ENCODE measurements around the gene RHOH. TPM values are rescaled to one million over a fixed set of nuclear protein-coding genes. Genes with fewer than 3 reads are reported as not detected.

The RHOH gene
- total RNA-seq, 2 donors from 2014 or later: 1.3 to 1.9 TPM

DNA sequence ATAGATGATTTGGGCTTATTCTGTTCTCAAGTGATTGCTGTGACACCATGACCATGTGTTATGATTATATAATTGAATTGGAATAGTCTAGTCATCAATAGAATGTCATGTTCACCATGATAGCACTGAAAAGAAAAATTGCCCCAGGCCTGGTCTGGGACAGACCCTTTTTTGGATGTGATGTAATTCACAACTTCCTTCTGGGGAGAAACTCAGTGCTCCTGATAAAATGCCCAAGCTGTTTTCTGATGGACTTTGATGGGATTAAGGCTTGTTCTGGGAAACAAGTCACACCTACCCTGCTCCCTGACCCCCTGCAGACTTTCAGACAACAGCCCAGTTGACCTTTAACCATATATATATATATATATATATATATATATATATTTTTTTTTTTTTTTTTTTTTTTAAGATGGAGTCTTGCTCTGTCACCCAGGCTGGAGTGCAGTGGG lies 65.3 kb downstream of the RHOH start:
- H3K4me3 ChIP-seq: no peak overlapping the region
- no peak overlapping the region for H3K27ac ChIP-seq
- no peaks in the 10 kb centered on the region for H3K4me1 ChIP-seq (replicated peaks)
- no peak for TF ChIP-seq POLR2AphosphoS5 (IDR thresholded peaks at IDR 0.05)
- TF ChIP-seq, protein P1, sequence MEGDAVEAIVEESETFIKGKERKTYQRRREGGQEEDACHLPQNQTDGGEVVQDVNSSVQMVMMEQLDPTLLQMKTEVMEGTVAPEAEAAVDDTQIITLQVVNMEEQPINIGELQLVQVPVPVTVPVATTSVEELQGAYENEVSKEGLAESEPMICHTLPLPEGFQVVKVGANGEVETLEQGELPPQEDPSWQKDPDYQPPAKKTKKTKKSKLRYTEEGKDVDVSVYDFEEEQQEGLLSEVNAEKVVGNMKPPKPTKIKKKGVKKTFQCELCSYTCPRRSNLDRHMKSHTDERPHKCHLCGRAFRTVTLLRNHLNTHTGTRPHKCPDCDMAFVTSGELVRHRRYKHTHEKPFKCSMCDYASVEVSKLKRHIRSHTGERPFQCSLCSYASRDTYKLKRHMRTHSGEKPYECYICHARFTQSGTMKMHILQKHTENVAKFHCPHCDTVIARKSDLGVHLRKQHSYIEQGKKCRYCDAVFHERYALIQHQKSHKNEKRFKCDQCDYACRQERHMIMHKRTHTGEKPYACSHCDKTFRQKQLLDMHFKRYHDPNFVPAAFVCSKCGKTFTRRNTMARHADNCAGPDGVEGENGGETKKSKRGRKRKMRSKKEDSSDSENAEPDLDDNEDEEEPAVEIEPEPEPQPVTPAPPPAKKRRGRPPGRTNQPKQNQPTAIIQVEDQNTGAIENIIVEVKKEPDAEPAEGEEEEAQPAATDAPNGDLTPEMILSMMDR (IDR thresholded peaks at IDR 0.05): no peak
- no peak for TF ChIP-seq POLR2A (IDR thresholded peaks at IDR 0.05)
- no peaks in the 10 kb centered on the region for H3K9me3 ChIP-seq
- intact Hi-C loops (cut with DNase I): no loop called here
- DNase-seq (ENCODE audit: low spot score): no peak
- H3K27me3 ChIP-seq (replicated peaks; ENCODE audit: insufficient read depth): no peaks in the 10 kb centered on the region
- no peaks in the 10 kb centered on the region for H3K36me3 ChIP-seq

DNA sequence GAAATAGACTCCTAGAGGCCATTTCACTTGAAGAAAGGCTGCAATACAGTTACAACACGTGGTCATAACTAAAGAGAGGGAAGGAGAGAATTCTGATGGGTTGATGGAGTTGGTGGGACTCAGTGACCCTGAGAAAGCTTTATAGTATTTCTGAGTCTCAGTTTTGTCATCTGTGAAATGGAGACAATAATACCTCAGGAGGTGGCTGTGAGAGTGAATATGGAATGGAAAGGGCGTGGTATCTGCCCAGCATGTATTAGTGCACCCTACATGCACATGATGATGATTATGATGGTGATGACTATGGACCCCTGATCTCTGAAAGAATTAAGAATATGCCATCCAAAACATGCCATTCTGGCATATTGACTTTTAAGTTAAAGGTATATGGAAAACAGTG lies 66.0 kb downstream of the RHOH start:
- intact Hi-C loops (cut with DNase I): no loop called here
- 89% methylated on average over 2 of the region's 2 CpGs for WGBS

DNA sequence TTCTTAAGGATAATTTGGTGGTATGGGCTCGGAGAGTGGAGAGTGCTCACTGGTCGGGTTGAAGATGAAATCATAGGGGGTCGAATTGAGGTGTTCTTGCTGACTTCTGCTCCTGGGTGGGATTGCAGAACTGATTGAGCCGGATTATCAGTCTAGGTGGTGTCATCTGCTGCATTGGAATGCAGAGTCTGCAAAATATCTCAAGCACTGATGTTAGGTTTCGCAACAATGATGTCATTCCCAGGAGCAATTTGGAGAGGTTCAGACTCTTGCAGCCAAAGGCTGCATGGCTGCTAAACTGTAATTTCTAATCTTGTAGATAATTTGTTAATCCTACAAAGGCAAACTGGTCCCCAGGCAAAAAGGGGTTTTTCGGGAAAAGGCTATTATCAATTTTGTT lies 67.7 kb downstream of the RHOH start:
- Histone ChIP-seq H3K27ac (no peak overlapping the region), H3K36me3 (no peaks in the 10 kb centered on the region), H3K4me1 (replicated peaks) (no peaks in the 10 kb centered on the region), H3K4me3 (no peak overlapping the region), H3K27me3 (replicated peaks; ENCODE audit: insufficient read depth) (no peaks in the 10 kb centered on the region), H3K9me3 (no peaks in the 10 kb centered on the region)
- WGBS: 87% methylated on average over 6 of the region's 6 CpGs
- TF ChIP-seq POLR2A (IDR thresholded peaks at IDR 0.05) (no peak), POLR2AphosphoS5 (IDR thresholded peaks at IDR 0.05) (no peak)
- TF ChIP-seq, protein P1 (IDR thresholded peaks at IDR 0.05): no peak
- DNase-seq (ENCODE audit: low spot score): no peak
- intact Hi-C loops (cut with DNase I): no loop called here

More for the DNA sequence above, 66.0 kb downstream of the RHOH start:
- no peak for DNase-seq (ENCODE audit: low spot score)
- Histone ChIP-seq H3K27me3 (replicated peaks; ENCODE audit: insufficient read depth) (no peaks in the 10 kb centered on the region), H3K4me3 (no peak overlapping the region), H3K9me3 (no peaks in the 10 kb centered on the region), H3K27ac (no peak overlapping the region), H3K4me1 (replicated peaks) (no peaks in the 10 kb centered on the region), H3K36me3 (no peaks in the 10 kb centered on the region)
- TF ChIP-seq POLR2AphosphoS5 (IDR thresholded peaks at IDR 0.05) (no peak), POLR2A (IDR thresholded peaks at IDR 0.05) (no peak)
- TF ChIP-seq, protein P1 (IDR thresholded peaks at IDR 0.05): no peak

- no peaks in the 10 kb centered on the region for H3K4me1 ChIP-seq (replicated peaks)
- no peak for DNase-seq (ENCODE audit: low spot score)
- TF ChIP-seq, protein P1 (IDR thresholded peaks at IDR 0.05): no peak
- TF ChIP-seq POLR2A (IDR thresholded peaks at IDR 0.05) (no peak), POLR2AphosphoS5 (IDR thresholded peaks at IDR 0.05) (no peak)
- intact Hi-C loops (cut with DNase I): no loop called here
- 75% methylated on average over 15 of the region's 15 CpGs for WGBS
- H3K36me3 ChIP-seq: no peaks in the 10 kb centered on the region
- no peaks in the 10 kb centered on the region for H3K27me3 ChIP-seq (replicated peaks; ENCODE audit: insufficient read depth)
- H3K9me3 ChIP-seq: no peaks in the 10 kb centered on the region
- H3K4me3 ChIP-seq: no peak overlapping the region
- H3K27ac ChIP-seq: no peak overlapping the region
These were observed 68.4 kb downstream of the RHOH start for GRCh38 chr4:40264995-40265909.

DNA sequence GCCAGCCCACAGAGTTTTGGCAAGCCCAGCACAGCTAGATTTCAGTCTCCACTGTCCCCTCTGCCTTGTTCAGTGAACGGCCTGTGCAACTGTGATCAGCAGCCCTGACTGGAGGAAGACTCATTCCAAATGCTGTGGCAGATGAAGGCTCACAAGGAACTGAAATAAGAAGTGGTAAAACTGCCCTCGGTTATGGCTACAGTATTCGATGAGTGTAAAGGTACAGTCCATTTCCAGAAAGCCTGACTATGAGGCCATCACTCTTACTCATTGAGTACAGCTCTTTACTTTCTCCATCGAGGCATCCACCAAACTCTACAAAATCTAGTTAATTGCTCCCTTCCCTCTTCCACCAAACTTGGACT lies 69.1 kb downstream of the RHOH start:
- no peaks in the 10 kb centered on the region for H3K27me3 ChIP-seq (replicated peaks; ENCODE audit: insufficient read depth)
- intact Hi-C loops (cut with DNase I): no loop called here
- no peaks in the 10 kb centered on the region for H3K9me3 ChIP-seq
- WGBS: 93% methylated on average over 4 of the region's 4 CpGs
- no peak for DNase-seq (ENCODE audit: low spot score)
- H3K4me1 ChIP-seq (replicated peaks): no peaks in the 10 kb centered on the region
- no peaks in the 10 kb centered on the region for H3K36me3 ChIP-seq
- no peak for TF ChIP-seq POLR2AphosphoS5 (IDR thresholded peaks at IDR 0.05)
- no peak for TF ChIP-seq POLR2A (IDR thresholded peaks at IDR 0.05)
- TF ChIP-seq, protein P1 (IDR thresholded peaks at IDR 0.05): no peak
- no peak overlapping the region for H3K27ac ChIP-seq
- H3K4me3 ChIP-seq: no peak overlapping the region
